PC-3 (cell line): ENCODE results near the gene SLC4A9.

ENCODE experiments used
- EZH2 ChIP-seq: fragments of 300-600 bp; sonication (generic); IDR thresholded peaks from one replicate; pipeline ENCODE4 v1.6.1; 2017; ENCODE audit warnings: antibody characterized with exemption, mild to moderate bottlenecking, low read length; ENCODE audit not compliant: unreplicated experiment
- EZH2phosphoT487 ChIP-seq: fragments of 300-600 bp; sonication (generic); IDR thresholded peaks from 2 replicates; pipeline ENCODE4 v1.6.1; 2018; ENCODE audit warnings: mild to moderate bottlenecking, antibody characterized with exemption, low read length, borderline replicate concordance

- TF ChIP-seq EZH2 (no peak), EZH2phosphoT487 (no peak)
Observed at GRCh38 chr5:140340605-140341121, 19.3 kb upstream of the SLC4A9 start.
